Measurements from ENCODE around the gene ATP2C2. TPM values are rescaled to one million over a fixed set of nuclear protein-coding genes. Genes with fewer than 3 reads are reported as not detected.

Gene ATP2C2
- total and polyA plus RNA-seq, 9 of the 15 experiments (the other 6 are each of a cell fraction or from before 2014, with no cell fraction given), result 0.75 TPM; not detected in 8

- TF ChIP-seq CUX1 (CRISPR knock-in tag; IDR thresholded peaks at IDR 0.05), result no peak
- TF ChIP-seq ZNF239 (CRISPR knock-in tag; IDR thresholded peaks at IDR 0.05), result no peak
- no peak for TF ChIP-seq STAT5B (CRISPR knock-in tag; IDR thresholded peaks at IDR 0.05)
- no peak for TF ChIP-seq SNIP1 (IDR thresholded peaks at IDR 0.05; ENCODE audit: low read depth)
- peak; percentile 9 to 44 (median 37); a peak in 4 of 6 replicates for TF ChIP-seq CTCF (IDR thresholded peaks at IDR 0.05 in 2 of 3, conservative IDR thresholded peaks at IDR 0.05 in 1 of 3; ENCODE audit: insufficient read depth in 2 of 3, low read depth in 1 of 3, low read length in 3 of 3)
- TF ChIP-seq THRB (CRISPR knock-in tag; conservative IDR thresholded peaks at IDR 0.05), result no peak
- TF ChIP-seq E2F8 (IDR thresholded peaks at IDR 0.05; ENCODE audit: low read depth, partially characterized antibody), result no peak
- TF ChIP-seq ZNF282 (CRISPR knock-in tag; IDR thresholded peaks at IDR 0.05), result no peak
- TF ChIP-seq BCOR (IDR thresholded peaks at IDR 0.05), result 0 out of 2 replicates have a peak, but pooled peaks have one; percentile 13
- TF ChIP-seq MTA3 (IDR thresholded peaks at IDR 0.05; ENCODE audit: borderline replicate concordance), result peak; percentile 90; the same call in 1 of the 2 replicates
- 0 out of 2 replicates have a peak, but pooled peaks have one; percentile 21 for TF ChIP-seq ARID3A (IDR thresholded peaks at IDR 0.05; ENCODE audit: borderline replicate concordance, low read depth, low read length)
- TF ChIP-seq ZFP1 (CRISPR knock-in tag; IDR thresholded peaks at IDR 0.05), result no peak
Measured at GRCh38 chr16:84504420-84505248, 136.3 kb downstream of the ATP2C2 start, which contains the start of gene MEAK7 (continued).

All from K562 (cell line).